ENCODE data around the gene ZNF808. TPM values are rescaled to one million over a fixed set of nuclear protein-coding genes. Genes with fewer than 3 reads are reported as not detected.

The ZNF808 gene
- total RNA-seq, 1 experiment from 2014 or later: 35.7 TPM

GRCh38 chr19:52601025-52601973 lies 73.8 kb downstream of the ZNF808 start:
- H3K23me2 ChIP-seq (ENCODE audit: insufficient read length, low read depth, low read length, poor library complexity, severe bottlenecking): peaks cover 9% of the 10 kb centered on the region
- WGBS (ENCODE audit: extremely low coverage, insufficient read length, low lambda C conversion rate): no CpG with 5 or more reads among the region's 62 CpGs

More at GRCh38 chr19:52601025-52601973, 73.8 kb downstream of the ZNF808 start:
- Mint-ChIP-seq H3K27ac (peak overlapping the region in 1 of 3 experiments; percentile 57; a peak in 1 of 7 replicates), H3K4me3 (peak overlapping the region; percentile 72 to 83), H3K4me1 (peaks cover 13 to 18% of the 10 kb centered on the region in 2 experiments), H3K9me3 (peaks cover 0 to 8% of the 10 kb centered on the region in 2 experiments; a peak in 3 of 5 replicates), H3K36me3 (ENCODE audit: insufficient read depth in 1 of 3, low read depth in 3 of 3) (peaks cover 16 to 32% (median 19%) of the 10 kb centered on the region in 3 experiments), H3K27me3 (ENCODE audit: low read depth) (peaks cover 4% of the 10 kb centered on the region)
- TF ChIP-seq, protein P1, sequence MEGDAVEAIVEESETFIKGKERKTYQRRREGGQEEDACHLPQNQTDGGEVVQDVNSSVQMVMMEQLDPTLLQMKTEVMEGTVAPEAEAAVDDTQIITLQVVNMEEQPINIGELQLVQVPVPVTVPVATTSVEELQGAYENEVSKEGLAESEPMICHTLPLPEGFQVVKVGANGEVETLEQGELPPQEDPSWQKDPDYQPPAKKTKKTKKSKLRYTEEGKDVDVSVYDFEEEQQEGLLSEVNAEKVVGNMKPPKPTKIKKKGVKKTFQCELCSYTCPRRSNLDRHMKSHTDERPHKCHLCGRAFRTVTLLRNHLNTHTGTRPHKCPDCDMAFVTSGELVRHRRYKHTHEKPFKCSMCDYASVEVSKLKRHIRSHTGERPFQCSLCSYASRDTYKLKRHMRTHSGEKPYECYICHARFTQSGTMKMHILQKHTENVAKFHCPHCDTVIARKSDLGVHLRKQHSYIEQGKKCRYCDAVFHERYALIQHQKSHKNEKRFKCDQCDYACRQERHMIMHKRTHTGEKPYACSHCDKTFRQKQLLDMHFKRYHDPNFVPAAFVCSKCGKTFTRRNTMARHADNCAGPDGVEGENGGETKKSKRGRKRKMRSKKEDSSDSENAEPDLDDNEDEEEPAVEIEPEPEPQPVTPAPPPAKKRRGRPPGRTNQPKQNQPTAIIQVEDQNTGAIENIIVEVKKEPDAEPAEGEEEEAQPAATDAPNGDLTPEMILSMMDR (conservative IDR thresholded peaks at IDR 0.05): peak; percentile 62
- Histone ChIP-seq H3K27me3 (ENCODE audit: insufficient read depth, low read length) (no peaks in the 10 kb centered on the region; the same call in 1 of the 2 replicates), H3K9ac (ENCODE audit: extremely low read depth, insufficient read length, low read length) (peak overlapping the region; percentile 47), H2BK120ac (ENCODE audit: low read depth, low read length, poor library complexity, severe bottlenecking) (no peak overlapping the region), H3K4ac (ENCODE audit: low read depth, low read length) (no peak overlapping the region), H2AK5ac (ENCODE audit: insufficient read length, low read length) (no peak overlapping the region), H3K79me1 (ENCODE audit: insufficient read depth, low read depth, low read length, poor library complexity, severe bottlenecking) (no peaks in the 10 kb centered on the region), H3K27ac (ENCODE audit: insufficient read length, low read depth, low read length) (no peak overlapping the region), H3T11ph (ENCODE audit: low read length) (no peak overlapping the region), H3K4me1 (ENCODE audit: insufficient read depth, low read length) (no peaks in the 10 kb centered on the region; the same call in 1 of the 2 replicates), H2AFZ (ENCODE audit: low read length) (no peak overlapping the region), H4K5ac (ENCODE audit: insufficient read length, low read depth, low read length) (no peak overlapping the region), H3K23ac (ENCODE audit: insufficient read length, low read depth, low read length) (no peak overlapping the region), H3K18ac (ENCODE audit: insufficient read length, low read depth, low read length) (peak overlapping the region; percentile 11), H4K20me1 (ENCODE audit: control insufficient read depth, insufficient read depth, insufficient read length) (no peaks in the 10 kb centered on the region), H2BK15ac (ENCODE audit: low read depth, low read length) (no peak overlapping the region), H3K79me2 (ENCODE audit: insufficient read depth, low read length) (no peaks in the 10 kb centered on the region), H4K91ac (ENCODE audit: insufficient read length, low read depth, low read length) (no peak overlapping the region), H3K9me3 (ENCODE audit: control insufficient read depth, low read depth, low read length) (no peaks in the 10 kb centered on the region), H2BK12ac (ENCODE audit: insufficient read length, low read depth, low read length) (no peak overlapping the region), H3K4me2 (ENCODE audit: insufficient read depth, insufficient read length, low read length) (peak overlapping the region; percentile 70), H3K14ac (ENCODE audit: insufficient read depth, low read length) (no peak overlapping the region; the same call in 1 of the 2 replicates), H2BK5ac (ENCODE audit: insufficient read length, low read length) (no peak overlapping the region), H4K8ac (replicated peaks; ENCODE audit: insufficient read length, low read depth, low read length) (no peak overlapping the region), H3K56ac (ENCODE audit: insufficient read length, low read depth, low read length) (no peak overlapping the region), H2BK20ac (ENCODE audit: low read depth, low read length, poor library complexity, severe bottlenecking) (no peak overlapping the region)
- peak; percentile 94 for DNase-seq
